ENCODE data around the gene VPS52. TPM values are rescaled to one million over a fixed set of nuclear protein-coding genes. Genes with fewer than 3 reads are reported as not detected.

Gene VPS52
- total RNA-seq, 1 donor from 2014 or later, result 47.5 TPM

DNA sequence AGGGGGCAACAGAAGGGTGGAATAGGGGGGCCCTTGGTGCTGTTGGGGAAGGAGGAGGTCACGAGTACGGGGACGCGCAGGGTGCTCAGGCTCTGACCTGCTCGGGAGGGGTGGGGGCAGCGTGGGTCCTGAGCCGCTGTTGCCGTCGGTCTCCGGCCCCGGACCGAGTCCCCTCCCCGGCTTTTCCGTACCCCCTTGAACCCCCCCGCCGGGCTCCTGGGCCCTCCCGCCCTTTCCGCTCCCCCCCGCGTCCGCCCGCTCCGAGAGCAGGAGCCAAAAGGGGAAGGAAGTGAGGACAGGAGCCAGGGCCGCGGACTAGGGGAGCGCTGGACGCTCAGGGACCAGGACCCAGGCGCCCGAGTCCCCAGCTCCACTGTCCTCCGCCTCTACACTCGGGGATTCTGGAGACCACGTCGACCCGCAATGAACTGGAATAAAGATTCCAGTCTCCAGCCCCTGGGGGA is 27.1 kb upstream of the VPS52 start, which contains the start of gene RGL2:
TSS of gene RGL2 (minus strand) at position 170 of the 464 bp plus-strand sequence. CDS start 332 bp downstream, outside the sequence.
- Histone ChIP-seq H3K9me3 (no peaks in the 10 kb centered on the region), H3K4me1 (peaks cover 17% of the 10 kb centered on the region), H3K4me3 (peak within 1 kb of the TSS; percentile 90), H3K27ac (peak within 1 kb of the TSS; percentile 97), H3K36me3 (peaks cover 52% of the 10 kb centered on the region), H3K27me3 (no peaks in the 10 kb centered on the region)
- ATAC-seq (peak; percentile 81), DNase-seq (peak; percentile 95)
- TF ChIP-seq, protein P1, sequence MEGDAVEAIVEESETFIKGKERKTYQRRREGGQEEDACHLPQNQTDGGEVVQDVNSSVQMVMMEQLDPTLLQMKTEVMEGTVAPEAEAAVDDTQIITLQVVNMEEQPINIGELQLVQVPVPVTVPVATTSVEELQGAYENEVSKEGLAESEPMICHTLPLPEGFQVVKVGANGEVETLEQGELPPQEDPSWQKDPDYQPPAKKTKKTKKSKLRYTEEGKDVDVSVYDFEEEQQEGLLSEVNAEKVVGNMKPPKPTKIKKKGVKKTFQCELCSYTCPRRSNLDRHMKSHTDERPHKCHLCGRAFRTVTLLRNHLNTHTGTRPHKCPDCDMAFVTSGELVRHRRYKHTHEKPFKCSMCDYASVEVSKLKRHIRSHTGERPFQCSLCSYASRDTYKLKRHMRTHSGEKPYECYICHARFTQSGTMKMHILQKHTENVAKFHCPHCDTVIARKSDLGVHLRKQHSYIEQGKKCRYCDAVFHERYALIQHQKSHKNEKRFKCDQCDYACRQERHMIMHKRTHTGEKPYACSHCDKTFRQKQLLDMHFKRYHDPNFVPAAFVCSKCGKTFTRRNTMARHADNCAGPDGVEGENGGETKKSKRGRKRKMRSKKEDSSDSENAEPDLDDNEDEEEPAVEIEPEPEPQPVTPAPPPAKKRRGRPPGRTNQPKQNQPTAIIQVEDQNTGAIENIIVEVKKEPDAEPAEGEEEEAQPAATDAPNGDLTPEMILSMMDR (IDR thresholded peaks at IDR 0.05), result no peak
- intact Hi-C loops (cut with DNase I), result no loop called here

GRCh38 chr6:33297956-33298772 is 26.5 kb upstream of the VPS52 start:
- Histone ChIP-seq H3K36me3 (peaks cover 50% of the 10 kb centered on the region), H3K4me3 (peak overlapping the region; percentile 90), H3K27ac (peak overlapping the region; percentile 97), H3K9me3 (no peaks in the 10 kb centered on the region), H3K27me3 (no peaks in the 10 kb centered on the region), H3K4me1 (peaks cover 17% of the 10 kb centered on the region)
- intact Hi-C loops (cut with DNase I), result no loop called here
- DNase-seq, result no peak
- peak; percentile 63 for ATAC-seq
- TF ChIP-seq, protein P1 (IDR thresholded peaks at IDR 0.05), result no peak

- Histone ChIP-seq H3K27me3 (no peaks in the 10 kb centered on the region), H3K36me3 (peaks cover 51% of the 10 kb centered on the region), H3K4me3 (peak overlapping the region; percentile 90), H3K27ac (peak overlapping the region; percentile 97), H3K4me1 (peaks cover 17% of the 10 kb centered on the region), H3K9me3 (no peaks in the 10 kb centered on the region)
- ATAC-seq (peak; percentile 29), DNase-seq (peak; percentile 88)
- intact Hi-C loops (cut with DNase I), result no loop called here
- TF ChIP-seq, protein P1 (IDR thresholded peaks at IDR 0.05), result no peak
Measured at GRCh38 chr6:33297406-33297955, 25.8 kb upstream of the VPS52 start.

DNA sequence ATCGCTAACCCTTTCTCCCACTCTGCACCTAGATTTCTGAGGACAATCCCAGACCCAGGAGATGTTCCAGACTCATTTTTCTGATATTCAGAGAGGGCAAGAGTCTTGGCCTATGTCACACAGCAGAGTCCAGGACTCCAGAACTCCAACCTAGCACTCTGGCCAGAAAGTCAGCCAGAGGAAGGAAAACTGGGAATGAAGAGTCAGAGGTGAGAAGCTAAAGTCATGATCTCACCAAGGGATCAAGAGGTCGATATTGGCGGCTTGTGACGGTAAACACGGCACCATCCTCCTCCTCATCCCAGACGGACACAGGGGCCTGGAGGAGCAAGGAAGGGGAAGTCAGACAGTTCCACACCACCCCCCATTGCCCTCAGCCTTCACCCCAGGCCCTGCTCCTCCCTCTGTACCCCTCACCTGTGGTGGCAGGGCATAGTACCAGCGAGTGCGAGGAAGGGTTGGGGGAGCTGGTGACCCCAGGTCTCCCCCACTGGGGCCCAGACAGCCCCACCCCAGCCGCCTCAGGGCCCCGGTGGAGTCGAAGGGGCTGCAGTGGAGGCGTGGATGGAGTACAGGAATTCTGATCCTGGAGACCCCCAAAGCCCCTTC is 25.2 kb upstream of the VPS52 start:
- H3K27ac ChIP-seq, result peak overlapping the region; percentile 97
- H3K4me1 ChIP-seq, result peaks cover 17% of the 10 kb centered on the region
- H3K27me3 ChIP-seq, result no peaks in the 10 kb centered on the region
- intact Hi-C loops (cut with DNase I), result no loop called here
- peaks cover 51% of the 10 kb centered on the region for H3K36me3 ChIP-seq
- DNase-seq (no peak), ATAC-seq (no peak)
- no peaks in the 10 kb centered on the region for H3K9me3 ChIP-seq
- TF ChIP-seq, protein P1 (IDR thresholded peaks at IDR 0.05), result no peak
- peak overlapping the region; percentile 90 for H3K4me3 ChIP-seq

DNA sequence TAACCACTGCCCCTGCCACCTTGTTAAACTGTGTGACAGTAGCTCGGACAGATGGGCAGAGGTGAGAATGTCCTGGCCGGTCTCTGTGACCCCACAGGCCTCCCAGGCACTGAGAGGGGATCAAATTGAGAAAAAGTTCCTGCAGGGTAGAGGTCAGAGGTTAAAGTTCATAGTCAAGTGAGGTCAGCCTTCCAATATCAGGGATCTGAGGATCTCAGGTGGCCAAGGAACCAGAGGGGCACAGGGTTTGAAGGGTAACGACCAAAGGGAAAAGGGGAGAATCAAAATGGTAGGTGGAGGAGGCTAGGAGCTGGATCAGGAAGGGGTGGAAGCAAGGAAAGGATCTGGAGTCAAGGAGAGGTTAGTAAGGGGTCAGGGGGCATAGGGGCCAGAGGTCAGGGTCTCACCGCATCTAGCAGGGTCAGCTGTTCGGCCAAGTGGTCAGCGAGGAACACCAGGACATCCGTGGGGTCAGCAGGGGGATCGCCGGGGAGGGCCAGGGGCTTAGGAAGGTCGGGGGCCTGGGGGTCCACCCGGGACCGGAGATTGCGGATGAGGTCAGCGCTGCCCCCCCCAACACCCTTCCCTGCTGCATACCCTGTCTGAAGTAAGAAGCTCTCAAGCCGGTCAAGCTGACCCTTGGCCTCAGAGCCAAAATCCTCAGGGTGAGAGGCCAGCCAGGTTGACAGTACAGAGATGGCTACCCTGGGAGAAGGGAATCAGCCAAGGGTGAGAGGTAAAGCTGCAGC is 24.1 kb upstream of the VPS52 start:
- Histone ChIP-seq H3K9me3 (no peaks in the 10 kb centered on the region), H3K27me3 (no peaks in the 10 kb centered on the region), H3K4me3 (no peak overlapping the region), H3K36me3 (peaks cover 58% of the 10 kb centered on the region), H3K27ac (no peak overlapping the region), H3K4me1 (peaks cover 17% of the 10 kb centered on the region)
- intact Hi-C loops (cut with DNase I), result no loop called here
- ATAC-seq (no peak), DNase-seq (no peak)
- TF ChIP-seq, protein P1 (IDR thresholded peaks at IDR 0.05), result no peak
